Kidney epithelial cell (primary cell): Measurements from ENCODE around the gene RAPGEF3. TPM values are rescaled to one million over a fixed set of nuclear protein-coding genes. Genes with fewer than 3 reads are reported as not detected.

Experiments used
- DNase-seq: peaks from one replicate; pipeline ENCODE4 v3.0.0-alpha.2; 2010; ENCODE audit warnings: low read depth
- H3K27me3 ChIP-seq: 2 replicates; pipeline ENCODE4 v1.6.0; 2011; ENCODE audit warnings: low read length; ENCODE audit not compliant: control insufficient read depth, insufficient read depth
- H3K36me3 ChIP-seq: 2 replicates; pipeline ENCODE4 v1.5.1; 2011; ENCODE audit warnings: low read length; ENCODE audit not compliant: control insufficient read depth, insufficient read depth
- H3K4me3 ChIP-seq: 2 replicates; pipeline ENCODE4 v1.5.1; 2011; ENCODE audit warnings: low read depth, mild to moderate bottlenecking, control low read depth, low read length
- total RNA-seq: library from RNA; depleted of rRNA; stranded (reverse); fragments of >200 nt; gene quantifications from 2 replicates; pipeline ENCODE4 v1.2.3, GENCODE V29; 2015
- TF ChIP-seq, protein P1 (sequence below): IDR thresholded peaks from 2 replicates; pipeline ENCODE4 v1.5.1; 2011; ENCODE audit warnings: mild to moderate bottlenecking, moderate library complexity, low read length, control low read depth, inconsistent platforms; ENCODE audit not compliant: insufficient read depth, poor library complexity, severe bottlenecking

RAPGEF3 gene
- total RNA-seq, 1 donor from 2014 or later: 14.3 TPM

DNA sequence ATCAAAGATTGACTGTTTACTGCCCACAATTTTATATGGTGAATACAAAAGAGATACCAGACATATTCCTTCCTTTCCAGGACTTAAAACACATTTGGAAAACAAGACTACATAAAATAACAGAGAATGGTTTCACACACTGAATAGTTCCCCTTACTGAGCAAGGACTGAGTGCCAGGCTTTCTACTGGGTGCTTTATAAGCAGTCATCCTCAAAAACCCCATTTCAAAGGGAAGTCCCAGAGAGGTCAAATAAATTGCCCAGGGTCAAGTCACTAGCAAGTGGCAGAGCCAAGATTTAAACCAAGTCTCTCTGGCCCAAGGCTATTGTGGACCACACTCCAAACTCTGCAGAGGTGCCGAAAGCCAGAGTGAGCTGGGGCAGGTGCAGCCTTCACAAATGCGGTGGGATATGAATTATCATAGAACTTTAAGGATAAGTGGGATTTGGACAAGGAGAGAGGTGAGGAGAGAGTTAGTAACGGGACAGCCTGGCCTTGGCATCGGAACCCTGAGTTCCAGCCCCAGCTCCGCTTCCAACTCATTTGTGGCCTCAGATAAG, 43.8 kb downstream of the RAPGEF3 start:
- DNase-seq: no peak
- TF ChIP-seq, protein P1, sequence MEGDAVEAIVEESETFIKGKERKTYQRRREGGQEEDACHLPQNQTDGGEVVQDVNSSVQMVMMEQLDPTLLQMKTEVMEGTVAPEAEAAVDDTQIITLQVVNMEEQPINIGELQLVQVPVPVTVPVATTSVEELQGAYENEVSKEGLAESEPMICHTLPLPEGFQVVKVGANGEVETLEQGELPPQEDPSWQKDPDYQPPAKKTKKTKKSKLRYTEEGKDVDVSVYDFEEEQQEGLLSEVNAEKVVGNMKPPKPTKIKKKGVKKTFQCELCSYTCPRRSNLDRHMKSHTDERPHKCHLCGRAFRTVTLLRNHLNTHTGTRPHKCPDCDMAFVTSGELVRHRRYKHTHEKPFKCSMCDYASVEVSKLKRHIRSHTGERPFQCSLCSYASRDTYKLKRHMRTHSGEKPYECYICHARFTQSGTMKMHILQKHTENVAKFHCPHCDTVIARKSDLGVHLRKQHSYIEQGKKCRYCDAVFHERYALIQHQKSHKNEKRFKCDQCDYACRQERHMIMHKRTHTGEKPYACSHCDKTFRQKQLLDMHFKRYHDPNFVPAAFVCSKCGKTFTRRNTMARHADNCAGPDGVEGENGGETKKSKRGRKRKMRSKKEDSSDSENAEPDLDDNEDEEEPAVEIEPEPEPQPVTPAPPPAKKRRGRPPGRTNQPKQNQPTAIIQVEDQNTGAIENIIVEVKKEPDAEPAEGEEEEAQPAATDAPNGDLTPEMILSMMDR: no peak
- Histone ChIP-seq H3K4me3 (no peak overlapping the region), H3K27me3 (no peaks in the 10 kb centered on the region), H3K36me3 (no peaks in the 10 kb centered on the region)

DNA sequence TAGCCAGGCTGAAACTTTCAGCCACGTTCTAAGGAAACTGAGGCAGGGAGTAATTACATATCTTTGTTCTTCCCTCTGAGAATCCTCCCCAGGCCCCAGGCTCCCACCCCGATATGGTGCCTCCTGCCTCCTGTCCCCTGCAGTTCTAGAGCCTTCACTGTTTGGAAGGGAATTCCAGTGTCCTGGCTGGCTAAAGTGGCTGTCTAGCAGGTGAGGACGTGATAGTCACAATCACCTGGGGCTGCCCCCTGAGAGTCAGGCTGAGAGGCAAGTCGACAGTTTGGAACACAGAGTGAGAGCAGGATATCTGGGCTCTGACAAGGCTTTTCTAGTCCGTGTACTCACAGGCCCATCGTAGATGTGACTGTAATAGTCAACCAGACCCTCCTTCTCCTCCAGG, 46.5 kb downstream of the RAPGEF3 start:
- Histone ChIP-seq H3K27me3 (no peaks in the 10 kb centered on the region), H3K36me3 (no peaks in the 10 kb centered on the region), H3K4me3 (no peak overlapping the region)
- DNase-seq: no peak
- TF ChIP-seq, protein P1: no peak

DNA sequence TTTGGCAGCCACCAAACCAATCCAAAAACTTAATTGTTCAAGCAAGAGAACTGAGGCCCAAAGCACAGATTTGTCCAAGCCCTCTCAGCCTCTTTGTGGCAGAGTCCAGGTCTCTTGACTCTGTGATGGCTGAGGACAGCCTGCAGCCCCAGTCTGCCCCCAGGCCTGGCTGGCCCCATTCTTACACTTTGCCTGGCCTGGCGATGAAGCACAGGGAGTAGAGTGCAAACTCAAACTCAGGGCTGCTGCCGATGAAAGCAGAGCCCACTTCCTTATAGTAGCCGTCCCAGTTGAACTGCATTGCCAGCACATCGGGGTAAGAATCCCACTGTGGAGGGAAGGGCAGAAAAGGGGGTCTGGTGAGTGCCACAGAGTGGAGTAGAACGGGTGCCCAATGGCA, 47.2 kb downstream of the RAPGEF3 start:
- Histone ChIP-seq H3K4me3 (no peak overlapping the region), H3K27me3 (no peaks in the 10 kb centered on the region), H3K36me3 (no peaks in the 10 kb centered on the region)
- no peak for DNase-seq
- TF ChIP-seq, protein P1: no peak

DNA sequence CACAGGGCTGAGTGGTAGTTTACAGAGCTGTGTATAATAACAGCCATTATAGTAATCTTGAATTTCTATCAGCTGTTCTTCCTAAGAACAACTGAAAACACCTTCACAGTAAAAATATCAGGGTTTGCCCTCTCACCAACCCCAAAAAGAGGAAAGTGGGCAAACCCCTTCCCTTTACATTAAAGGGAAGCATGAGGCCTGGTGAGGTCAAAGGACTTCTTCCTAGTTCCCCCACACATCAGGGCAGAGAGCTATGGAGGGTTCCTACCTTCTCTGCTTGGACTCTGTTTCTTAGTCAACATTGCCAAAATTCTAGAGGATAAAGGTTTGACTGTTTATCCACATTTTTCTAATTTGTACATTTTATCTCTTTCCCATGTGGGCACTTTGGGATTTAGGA, 48.4 kb downstream of the RAPGEF3 start:
- H3K27me3 ChIP-seq: no peaks in the 10 kb centered on the region
- H3K36me3 ChIP-seq: no peaks in the 10 kb centered on the region
- no peak overlapping the region for H3K4me3 ChIP-seq
- DNase-seq: no peak
- TF ChIP-seq, protein P1: no peak

DNA sequence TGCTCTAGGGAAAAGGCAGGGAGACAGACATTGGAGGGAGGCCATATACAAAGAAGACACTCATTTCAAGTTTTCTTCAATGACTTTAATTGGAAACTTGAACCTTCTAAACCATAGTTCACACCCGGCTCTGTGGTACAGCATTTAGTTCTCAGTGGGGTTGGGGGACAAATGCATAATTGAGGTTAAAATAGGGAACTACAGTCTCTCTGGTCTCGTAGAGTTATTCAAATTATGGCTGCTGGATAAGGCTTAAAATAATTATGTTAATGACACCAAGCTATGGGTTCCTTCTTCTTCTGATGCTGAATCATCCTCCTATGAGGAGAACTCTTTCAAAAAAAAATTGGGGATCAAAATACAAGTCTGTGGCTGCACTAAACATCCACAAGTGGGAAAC, 49.0 kb downstream of the RAPGEF3 start:
- TF ChIP-seq, protein P1: no peak
- no peak for DNase-seq
- Histone ChIP-seq H3K4me3 (no peak overlapping the region), H3K36me3 (no peaks in the 10 kb centered on the region), H3K27me3 (no peaks in the 10 kb centered on the region)

DNA sequence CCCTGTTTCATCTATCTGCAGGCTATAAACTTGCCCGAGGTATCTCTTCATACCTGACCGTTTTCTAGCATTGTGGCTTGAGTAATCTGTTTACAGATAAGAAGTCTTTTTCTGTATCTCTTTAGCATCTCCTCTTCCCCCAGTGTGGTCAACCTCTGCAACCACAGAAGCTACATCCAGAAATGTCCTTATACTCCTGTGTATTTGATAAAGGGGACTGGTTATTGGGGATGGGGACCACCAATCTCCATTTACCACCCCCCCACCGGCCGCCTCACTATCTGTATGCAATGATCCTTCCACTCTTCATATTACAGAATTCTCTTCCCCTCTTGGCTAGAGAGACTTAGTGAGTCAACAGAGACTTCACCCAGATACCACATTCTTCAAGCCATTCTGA, 49.4 kb downstream of the RAPGEF3 start:
- DNase-seq: no peak
- TF ChIP-seq, protein P1: no peak
- no peak overlapping the region for H3K4me3 ChIP-seq
- H3K27me3 ChIP-seq: no peaks in the 10 kb centered on the region
- H3K36me3 ChIP-seq: no peaks in the 10 kb centered on the region
